Measurements from ENCODE around the gene PLBD2.

The PLBD2 gene

GRCh38 chr12:113422030-113422885 lies 63.9 kb downstream of the PLBD2 start, which contains the start of gene SDSL:
TSS of gene SDSL (plus strand) at chr12:113422380. CDS start at chr12:113427983, 5,603 bp downstream.
- DNase-seq, result no peak

GRCh38 chr12:113422886-113423669 lies 64.7 kb downstream of the PLBD2 start:
- no peak for DNase-seq

GRCh38 chr12:113424456-113424855 lies 66.1 kb downstream of the PLBD2 start:
- DNase-seq, result no peak

- no peak for DNase-seq
Observed at GRCh38 chr12:113424915-113425823, 66.8 kb downstream of the PLBD2 start.

GRCh38 chr12:113425960-113426453 lies 67.6 kb downstream of the PLBD2 start:
- DNase-seq, result no peak

- no peak for DNase-seq
Observed at GRCh38 chr12:113427882-113428281, 69.5 kb downstream of the PLBD2 start.

- no peak for DNase-seq
Observed at GRCh38 chr12:113428482-113428881, 70.1 kb downstream of the PLBD2 start.

- no peak for DNase-seq
Observed at GRCh38 chr12:113432986-113433385, 74.6 kb downstream of the PLBD2 start.

- no peak for DNase-seq
Observed at GRCh38 chr12:113435367-113435766, 77.0 kb downstream of the PLBD2 start.

- DNase-seq, result no peak
Observed at GRCh38 chr12:113436586-113436985, 78.2 kb downstream of the PLBD2 start.

- DNase-seq, result no peak
Observed at GRCh38 chr12:113436993-113437728, 78.8 kb downstream of the PLBD2 start.

- no peak for DNase-seq
Observed at GRCh38 chr12:113437729-113438100, 79.3 kb downstream of the PLBD2 start.

- no peak for DNase-seq
Observed at GRCh38 chr12:113438523-113439300, 80.3 kb downstream of the PLBD2 start.

GRCh38 chr12:113439301-113439597 lies 80.9 kb downstream of the PLBD2 start:
- no peak for DNase-seq

GRCh38 chr12:113439606-113440030 lies 81.2 kb downstream of the PLBD2 start:
- peak; percentile 38 for DNase-seq

GRCh38 chr12:113440336-113440735 lies 81.9 kb downstream of the PLBD2 start:
- no peak for DNase-seq

Measured in NCI-H748 treated with DMSO at 0.1 percent for 48 hours (cell line).